Bone marrow (tissue), 2 donors: ENCODE data around the gene SRSF10.
A peak's percentile ranks its signal among the peaks of the same experiment; 100 is the strongest.
"Not testable (repeated sequence)": the region's sequence is repeated elsewhere in the genome, so short reads cannot be mapped to it uniquely, and the experiment has no call there.

Source experiments
- DNase-seq, 2 donors: peaks; one replicate each; lab custom pipeline; 2025; lab: John Stamatoyannopoulos, UW

SRSF10 gene

DNA sequence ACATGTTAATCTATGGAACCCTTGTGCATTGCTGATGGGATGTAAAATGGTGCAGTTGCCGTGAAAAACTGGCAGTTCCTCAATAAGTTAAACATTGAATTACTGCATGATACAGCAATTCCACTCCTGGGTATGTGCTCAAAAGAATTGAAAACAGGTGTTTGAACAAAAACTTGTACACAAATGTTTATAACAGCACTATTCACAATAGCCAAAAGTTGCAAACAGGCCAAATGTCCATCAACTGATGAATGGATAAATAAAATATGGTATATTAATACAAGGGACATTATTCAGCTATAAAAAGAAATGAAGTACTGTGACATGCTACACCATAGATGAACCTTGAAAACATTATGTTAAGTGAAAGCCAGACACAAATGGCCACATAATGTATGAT, 17.7 kb upstream of the SRSF10 start:
- no peak for DNase-seq

DNA sequence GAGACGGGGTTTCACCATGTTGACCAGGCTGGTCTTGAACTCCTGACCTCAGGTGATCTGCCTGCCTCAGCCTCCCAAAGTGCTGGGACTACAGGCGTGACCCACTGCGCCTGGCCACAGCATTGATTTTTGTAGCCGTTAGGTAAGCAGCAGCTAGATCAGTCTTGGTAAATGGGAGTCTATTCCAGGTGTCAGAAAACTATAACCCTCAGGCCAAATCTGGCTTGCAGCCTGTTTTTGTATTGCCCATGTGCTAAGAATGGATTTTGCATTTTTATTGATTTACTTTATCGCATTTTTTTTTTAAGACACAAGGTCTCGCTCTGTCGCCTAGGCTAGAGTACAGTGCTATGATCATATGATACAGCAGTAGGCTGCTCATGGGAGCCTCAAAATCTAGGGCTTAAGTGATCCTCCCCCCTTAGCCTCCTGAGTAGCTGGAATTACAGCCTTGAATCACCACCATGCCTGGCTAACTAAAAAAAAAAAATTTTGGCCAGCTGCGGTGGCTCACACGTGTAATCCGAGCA, 16.6 kb upstream of the SRSF10 start:
- no peak for DNase-seq

DNA sequence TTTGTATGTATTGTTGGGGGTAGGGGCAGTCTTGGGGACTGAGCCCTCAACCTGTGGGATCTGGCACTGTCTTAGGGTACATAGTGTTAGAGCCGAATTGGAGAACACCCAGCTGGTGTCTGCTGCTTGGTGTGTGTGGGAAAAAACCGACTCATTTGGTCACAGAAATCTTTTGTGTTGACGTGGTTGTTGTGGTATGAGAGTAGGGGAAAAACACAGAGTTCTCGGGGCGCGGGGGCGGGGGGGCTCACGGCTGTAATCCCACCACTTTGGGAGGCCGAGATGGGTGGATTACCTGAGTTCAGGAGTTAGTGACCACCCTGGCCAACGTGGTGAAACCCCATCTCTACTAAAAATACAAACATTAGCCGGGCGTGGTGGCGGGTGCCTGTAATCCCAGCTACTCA, 15.3 kb upstream of the SRSF10 start:
- DNase-seq = no peak

DNA sequence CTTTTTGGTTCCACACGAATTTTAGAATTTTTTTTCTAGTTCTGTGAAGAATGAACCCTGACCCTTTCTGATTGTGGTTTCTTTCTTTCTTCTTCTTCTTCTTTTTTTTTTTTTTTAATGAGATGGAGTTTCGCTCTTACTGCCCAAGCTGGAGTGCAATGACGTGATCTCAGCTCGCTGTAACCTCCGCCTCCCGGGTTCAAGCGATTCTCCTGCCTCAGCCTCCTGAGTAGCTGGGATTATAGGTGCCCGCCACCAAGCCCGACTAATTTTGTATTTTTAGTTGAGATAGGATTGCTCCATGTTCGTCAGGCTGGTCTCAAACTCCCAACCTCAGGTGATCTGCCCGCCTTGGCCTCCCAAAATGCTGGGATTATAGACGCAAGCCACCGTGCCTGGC, 11.9 kb upstream of the SRSF10 start:
- not testable (repeated sequence) for DNase-seq

- no peak for DNase-seq
These were observed 9.1 kb upstream of the SRSF10 start for GRCh38 chr1:23989263-23989662.

DNA sequence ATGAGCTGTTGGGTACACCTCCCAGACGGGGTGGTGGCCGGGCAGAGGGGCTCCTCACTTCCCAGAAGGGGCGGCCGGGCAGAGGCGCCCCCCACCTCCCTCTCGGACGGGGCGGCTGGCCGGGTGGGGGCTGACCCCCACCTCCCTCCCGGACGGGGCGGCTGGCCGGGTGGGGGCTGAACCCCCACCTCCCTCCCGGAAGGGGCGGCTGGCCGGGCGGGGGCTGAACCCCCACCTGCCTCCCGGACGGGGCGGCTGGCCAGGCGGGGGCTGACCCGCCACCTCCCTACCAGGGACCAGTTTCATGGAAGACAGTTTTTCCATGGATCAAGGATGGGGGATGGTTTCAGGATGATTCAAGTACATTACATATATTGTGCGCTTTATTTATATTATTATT, 6.9 kb upstream of the SRSF10 start:
- DNase-seq = not testable (repeated sequence)

DNA sequence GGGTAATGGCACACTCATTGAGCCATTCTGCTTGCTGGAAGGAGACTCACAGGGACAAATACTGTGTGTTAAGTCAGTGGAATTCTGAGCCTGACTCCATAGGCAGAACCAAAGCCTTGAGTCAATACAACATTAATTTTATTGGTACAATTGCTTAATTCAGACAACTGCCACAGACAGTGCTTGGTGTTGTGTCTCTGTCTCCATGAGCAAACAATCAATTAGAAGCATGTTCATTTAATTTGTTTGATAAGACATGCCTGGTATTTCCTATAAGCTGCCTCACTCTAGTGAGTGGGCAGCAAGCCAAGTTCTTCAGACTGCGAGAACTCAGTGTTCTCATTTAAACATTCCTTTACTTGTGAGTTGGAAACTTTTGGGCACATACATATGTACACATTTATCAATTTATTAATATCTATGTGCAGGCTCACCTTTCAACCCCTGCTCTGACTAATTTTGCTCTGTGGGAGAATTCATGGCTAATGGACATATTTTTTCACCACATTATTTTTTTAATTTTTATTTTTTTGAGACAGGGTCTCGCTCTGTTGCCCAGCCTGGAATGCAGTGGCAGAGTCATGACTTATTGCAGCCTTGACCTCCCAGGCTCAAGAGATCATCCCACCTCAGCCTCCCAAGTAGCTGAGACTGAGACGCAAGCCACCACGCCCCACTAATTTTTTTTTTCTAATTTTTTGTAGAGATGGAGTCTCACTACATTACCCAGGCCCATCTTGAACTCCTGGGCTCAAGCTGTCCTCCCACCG, 4.5 kb upstream of the SRSF10 start:
- DNase-seq = no peak

DNA sequence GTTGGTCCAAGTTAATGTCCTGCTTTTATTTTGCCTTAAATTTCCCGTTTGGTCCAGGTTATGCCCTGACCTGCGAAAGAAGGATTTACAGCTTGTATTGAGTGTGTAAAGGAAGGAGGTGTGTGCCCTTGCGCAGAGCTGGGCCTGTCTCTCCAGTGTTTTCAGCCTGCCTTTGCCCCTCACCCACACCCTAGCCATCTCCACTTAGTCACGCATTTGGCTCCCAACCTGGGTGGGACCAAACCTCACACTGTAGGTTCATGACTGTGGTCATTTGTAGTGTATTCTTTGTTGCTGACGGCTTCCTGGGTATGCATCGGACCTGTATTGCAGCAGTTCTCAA, 572 bp upstream of the SRSF10 start:
- peak; percentile 26 to 51 for DNase-seq

GRCh38 chr1:23979387-23979880, 693 bp downstream of the SRSF10 start:
- no peak for DNase-seq

DNA sequence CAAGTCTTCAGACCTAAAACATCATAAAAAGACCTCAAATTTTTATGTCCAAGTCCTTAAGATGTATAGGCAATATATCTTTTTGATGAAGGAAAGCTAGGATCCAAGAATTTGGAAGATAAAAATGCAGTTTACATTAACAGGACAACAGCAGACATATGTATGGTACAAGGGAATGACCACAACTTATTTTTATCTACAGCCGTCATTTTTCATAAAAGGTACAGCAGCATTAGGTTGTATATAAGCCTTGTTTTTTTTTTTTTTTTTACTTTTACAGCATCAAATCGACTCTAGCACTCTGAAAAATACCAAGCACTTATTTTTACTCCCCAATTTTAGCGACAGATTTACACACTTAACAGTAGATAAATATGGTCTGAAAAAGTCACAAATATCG, 1.3 kb downstream of the SRSF10 start:
- no peak for DNase-seq

DNA sequence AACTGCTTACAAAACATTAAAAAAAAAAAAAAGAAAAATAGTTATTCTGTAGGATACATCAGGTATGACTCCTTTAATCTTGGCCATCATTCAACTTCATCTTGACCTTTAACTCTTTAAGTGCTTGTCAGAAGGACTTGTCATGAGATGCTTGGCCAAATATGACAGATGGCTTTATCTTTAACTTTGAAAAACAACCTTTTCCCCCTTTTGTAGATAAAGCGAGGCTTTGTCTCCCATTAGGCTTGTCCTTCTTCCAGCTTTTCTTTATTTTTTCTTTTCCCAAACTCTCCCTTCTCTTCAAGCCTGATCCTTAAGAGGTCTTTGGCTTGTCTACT, 2.3 kb downstream of the SRSF10 start:
- DNase-seq = no peak

- no peak for DNase-seq
These were observed 2.8 kb downstream of the SRSF10 start for GRCh38 chr1:23977187-23977853.

GRCh38 chr1:23967871-23968270, 12.3 kb downstream of the SRSF10 start:
- no peak for DNase-seq

- DNase-seq = no peak
These were observed 13.1 kb downstream of the SRSF10 start for GRCh38 chr1:23966973-23967493.

DNA sequence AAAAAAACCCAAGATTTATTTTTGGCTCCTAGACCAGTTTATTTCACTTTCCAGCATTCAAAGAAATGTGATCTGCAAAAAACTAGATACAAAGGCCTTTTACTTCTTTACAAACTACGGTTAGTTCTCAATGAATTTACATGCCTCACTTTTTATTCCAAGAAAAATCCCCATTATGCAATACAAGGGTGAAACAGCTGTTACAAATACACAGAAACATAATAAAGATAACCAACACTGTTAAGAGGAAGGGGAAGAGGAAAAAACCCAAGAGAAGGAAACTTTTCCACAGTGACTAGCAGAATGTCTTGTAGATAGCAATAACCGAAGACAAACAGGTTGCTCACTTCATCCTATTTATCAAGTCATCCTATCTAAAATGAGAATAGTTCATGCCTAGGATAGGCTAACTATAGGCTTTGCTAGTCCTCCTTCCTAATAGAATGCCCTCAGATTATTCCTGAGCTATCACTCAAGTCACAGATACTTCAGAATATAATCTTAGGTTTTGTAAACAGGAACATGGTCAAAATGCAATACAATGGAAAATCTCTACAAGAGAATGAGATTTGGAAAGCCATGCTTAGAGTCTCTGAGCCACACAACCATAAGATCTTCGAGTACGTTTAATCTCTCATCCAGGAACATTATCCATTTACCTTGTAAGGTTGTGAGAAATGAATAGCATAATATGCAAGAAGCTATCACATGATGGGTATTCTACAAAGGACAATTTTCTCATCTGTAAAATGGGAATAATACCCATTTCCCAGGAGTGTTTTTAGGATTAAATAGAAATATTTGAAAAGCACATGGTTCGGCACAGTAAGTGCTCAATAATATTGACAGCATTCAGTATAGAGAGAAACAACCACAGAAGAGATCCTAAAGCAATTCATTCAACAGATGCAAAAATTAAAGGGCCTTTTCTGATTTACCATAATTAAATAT, 15.1 kb downstream of the SRSF10 start:
- DNase-seq = peak in 1 of 2 donors; percentile 16

GRCh38 chr1:23964235-23964668, 15.9 kb downstream of the SRSF10 start:
- no peak for DNase-seq

DNA sequence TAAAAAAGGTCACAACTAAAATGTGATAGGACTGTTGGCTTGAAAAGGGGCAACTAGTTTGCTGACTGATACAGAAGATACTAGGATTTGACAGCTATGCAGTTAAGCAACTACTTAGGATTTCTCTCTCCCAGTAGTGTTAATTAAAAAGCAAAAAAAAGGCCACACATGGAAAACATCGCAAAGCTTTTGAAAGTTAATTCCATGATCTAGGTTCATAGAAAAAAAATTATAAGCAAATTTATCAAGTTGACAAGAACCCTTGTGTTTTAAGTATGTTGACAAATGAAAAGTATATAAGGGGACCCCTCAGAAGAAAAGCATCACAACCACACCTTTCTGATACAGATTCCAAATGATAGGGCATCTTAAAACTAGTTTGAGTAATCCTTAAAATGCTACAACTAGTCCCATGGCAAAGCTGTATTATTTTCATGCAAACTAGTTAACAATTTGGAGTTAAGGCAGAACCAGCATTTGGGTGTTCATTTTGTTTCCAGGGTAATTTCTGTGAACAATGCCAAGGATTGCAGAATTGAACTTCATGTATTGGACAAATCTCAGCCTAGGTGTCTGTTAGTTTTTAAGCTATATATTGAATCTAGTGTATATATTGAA, 16.4 kb downstream of the SRSF10 start:
- DNase-seq = no peak

- DNase-seq = no peak
These were observed 19.7 kb downstream of the SRSF10 start for GRCh38 chr1:23960291-23961020.

DNA sequence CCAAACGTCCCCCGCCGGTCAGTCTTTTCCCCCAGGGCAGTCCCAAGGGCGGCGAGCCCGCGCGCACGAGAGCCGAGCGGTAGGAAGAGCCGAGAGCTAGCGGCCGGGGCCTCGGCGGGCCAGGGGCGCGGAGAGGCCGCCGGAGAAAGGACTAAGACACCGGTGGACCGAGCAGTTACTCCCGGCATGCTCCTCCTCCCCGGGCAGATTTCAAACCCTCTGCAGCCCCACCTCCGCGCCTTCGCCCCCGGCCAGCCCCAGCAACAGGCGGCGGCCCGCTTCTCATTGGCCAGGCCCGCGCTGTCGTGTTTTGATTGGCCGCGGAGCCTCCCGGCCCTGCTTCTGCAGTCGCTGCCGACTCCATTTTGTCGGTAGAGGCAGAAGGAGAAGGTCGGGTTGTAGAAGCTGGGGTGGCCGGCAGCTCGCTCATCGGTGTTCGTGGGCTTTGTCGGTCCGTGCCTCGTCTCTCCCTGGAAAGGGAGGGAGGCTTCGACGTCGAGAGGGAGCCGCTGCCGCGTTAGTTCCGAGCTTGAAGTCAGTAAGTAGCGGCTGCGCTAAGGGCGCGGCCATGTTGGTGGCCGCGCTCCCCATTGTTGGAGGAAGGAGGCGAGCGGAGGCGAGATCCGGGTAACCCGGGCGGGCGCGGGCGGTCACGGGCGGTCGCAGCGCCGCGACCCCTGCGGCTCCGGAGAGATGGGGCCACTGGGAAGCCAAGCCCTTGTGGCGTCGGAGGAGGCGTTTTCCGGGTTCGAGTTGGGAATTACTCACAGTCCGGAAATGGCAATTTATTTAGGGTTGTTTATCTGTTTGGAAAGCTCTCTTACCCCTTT, 20.5 kb downstream of the SRSF10 start, which contains the start of gene PNRC2:
Gene PNRC2 (plus strand): TSS at position 368 of the 830 bp plus-strand sequence. CDS start 1,630 bp downstream, outside the sequence.
- DNase-seq = peak; percentile 90 to 93
